Breast epithelium (tissue), 3 donors: Measurements from ENCODE around the gene HFE.

Experiments used
- POLR2A ChIP-seq: fragments of 450-650 bp; IDR thresholded peaks from one replicate; pipeline ENCODE4 v1.6.1; 2016; ENCODE audit warnings: antibody characterized with exemption, mild to moderate bottlenecking, moderate library complexity
- TF ChIP-seq, protein P1 (sequence below), 3 donors: fragments of 450-650 bp; IDR thresholded peaks; one replicate each; pipeline ENCODE4 v1.5.1; 2016 to 2017; ENCODE audit warnings: antibody characterized with exemption in 3 of 3, mild to moderate bottlenecking in 3 of 3, moderate library complexity in 3 of 3

DNA sequence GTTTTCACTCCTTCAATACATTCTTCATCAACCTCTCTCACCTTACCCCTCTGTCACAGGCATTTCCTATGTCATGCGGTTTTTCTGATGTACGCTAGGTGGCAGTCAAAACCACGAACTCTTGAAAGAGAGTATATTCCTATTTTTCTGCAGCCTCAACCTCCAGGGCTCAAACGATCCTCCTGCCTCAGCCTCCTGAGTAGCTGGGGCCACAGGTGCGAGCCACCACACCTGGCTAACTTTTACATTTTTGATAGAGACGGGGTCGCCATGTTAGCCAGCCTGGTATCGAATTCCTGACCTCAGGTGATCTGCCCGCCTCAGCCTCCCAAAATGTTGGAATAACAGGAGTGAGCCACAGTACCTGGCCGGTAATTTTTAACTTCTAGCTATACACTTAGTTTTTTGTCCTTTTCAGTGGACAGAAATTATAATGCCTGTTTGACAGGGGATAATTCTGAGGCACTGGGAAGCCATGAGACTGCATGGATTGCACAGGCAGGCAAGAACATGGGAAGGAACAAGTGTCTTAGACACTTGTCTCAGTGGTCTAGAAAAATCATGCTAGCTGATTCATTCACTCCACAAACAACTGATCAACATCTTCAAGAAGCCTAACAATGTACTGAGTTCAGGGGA lies 22.5 kb upstream of the HFE start:
- no peak for TF ChIP-seq POLR2A
- TF ChIP-seq, protein P1, sequence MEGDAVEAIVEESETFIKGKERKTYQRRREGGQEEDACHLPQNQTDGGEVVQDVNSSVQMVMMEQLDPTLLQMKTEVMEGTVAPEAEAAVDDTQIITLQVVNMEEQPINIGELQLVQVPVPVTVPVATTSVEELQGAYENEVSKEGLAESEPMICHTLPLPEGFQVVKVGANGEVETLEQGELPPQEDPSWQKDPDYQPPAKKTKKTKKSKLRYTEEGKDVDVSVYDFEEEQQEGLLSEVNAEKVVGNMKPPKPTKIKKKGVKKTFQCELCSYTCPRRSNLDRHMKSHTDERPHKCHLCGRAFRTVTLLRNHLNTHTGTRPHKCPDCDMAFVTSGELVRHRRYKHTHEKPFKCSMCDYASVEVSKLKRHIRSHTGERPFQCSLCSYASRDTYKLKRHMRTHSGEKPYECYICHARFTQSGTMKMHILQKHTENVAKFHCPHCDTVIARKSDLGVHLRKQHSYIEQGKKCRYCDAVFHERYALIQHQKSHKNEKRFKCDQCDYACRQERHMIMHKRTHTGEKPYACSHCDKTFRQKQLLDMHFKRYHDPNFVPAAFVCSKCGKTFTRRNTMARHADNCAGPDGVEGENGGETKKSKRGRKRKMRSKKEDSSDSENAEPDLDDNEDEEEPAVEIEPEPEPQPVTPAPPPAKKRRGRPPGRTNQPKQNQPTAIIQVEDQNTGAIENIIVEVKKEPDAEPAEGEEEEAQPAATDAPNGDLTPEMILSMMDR (IDR thresholded peaks at IDR 0.05) = peak; percentile 75 to 81 (median 79)
